Heart right ventricle (tissue), 16 donors: ENCODE results near the gene SCGB1A1. TPM values are rescaled to one million over a fixed set of nuclear protein-coding genes. Genes with fewer than 3 reads are reported as not detected.

ENCODE experiments used
- ATAC-seq, 8 donors: fragments of 200-7000 bp; cut with Tn5 transposase; one replicate each; pipeline ENCODE4 v1.9.1; 2020; ENCODE audit warnings: mild to moderate bottlenecking in 8 of 8, moderate library complexity in 8 of 8, moderate number of reproducible peaks in 1 of 8
- DNase-seq, 2 donors: peaks; one replicate each; pipeline ENCODE4 v3.0.0-alpha.2; 2020
- H3K27ac ChIP-seq, 10 donors: fragments of 200-600 bp; sonication (generic) in 2 of 10; one replicate each; pipeline versions ENCODE4 v1.5.0 to v1.8.0; 2020 to 2022; ENCODE audit warnings: mild to moderate bottlenecking in 3 of 10
- H3K27me3 ChIP-seq, 7 donors: fragments of 200-600 bp; one replicate each; pipeline ENCODE4 v1.8.0; 2021 to 2022; ENCODE audit warnings: mild to moderate bottlenecking in 2 of 7
- H3K36me3 ChIP-seq, 9 donors: fragments of 200-600 bp; sonication (generic) in 1 of 9; one replicate each; pipeline versions ENCODE4 v1.5.0 to v1.8.0; 2020 to 2022; ENCODE audit warnings: mild to moderate bottlenecking in 2 of 9
- H3K4me1 ChIP-seq, 9 donors: fragments of 200-600 bp; sonication (generic) in 1 of 9; one replicate each; pipeline versions ENCODE4 v1.5.0 to v1.8.0; 2020 to 2022; ENCODE audit warnings: mild to moderate bottlenecking in 4 of 9
- H3K4me3 ChIP-seq, 10 donors: fragments of 200-600 bp; sonication (generic) in 2 of 10; one replicate each; pipeline versions ENCODE4 v1.5.0 to v1.8.0; 2020 to 2022; ENCODE audit warnings: mild to moderate bottlenecking in 7 of 10, moderate library complexity in 2 of 10
- H3K9me3 ChIP-seq, 11 donors: fragments of 200-600 bp in 10 of 11; sonication (generic) in 2 of 11; one replicate each; pipeline versions ENCODE4 v1.5.0 to v1.8.0; 2013 to 2022; ENCODE audit warnings: mild to moderate bottlenecking in 2 of 11, control low read depth in 1 of 11, moderate library complexity in 1 of 11
- CTCF ChIP-seq, 9 donors: fragments of 200-600 bp; sonication (generic) in 2 of 9; IDR thresholded peaks; one replicate each; pipeline versions ENCODE4 v1.5.0 to v1.8.0; 2021 to 2022; ENCODE audit warnings: antibody characterized with exemption in 9 of 9, mild to moderate bottlenecking in 5 of 9, moderate library complexity in 1 of 9
- WGBS, 2 donors: extraction: QIAGEN DNeasy Blood & Tissue Kit; methylation state at CpG; one replicate each; pipeline ENCODE4 v1.1.7; 2013; ENCODE audit warnings: inconsistent platforms in 1 of 2; 5-methylcytosine and 5-hydroxymethylcytosine counted together
- intact Hi-C, 10 donors: fragments of 100-400 bp; cut with DNase I; formaldehyde crosslinking; loops; one replicate each; pipeline versions ENCODE4 v1.11.1 to v1.14.2; 2022
- polyA plus RNA-seq, 2 donors: library from polyadenylated mRNA; stranded (reverse); fragments of 200-250 nt; gene quantifications; one replicate each; pipeline ENCODE4 v1.2.3, GENCODE V29; 2013
- total RNA-seq, 10 donors: library from RNA; stranded (reverse); fragmentation: NEBNext Ultra II Directional in 3 of 10; extraction: Animal tissue kit (Norgen Biotek cat#: 25700) in 3 of 10; gene quantifications; one replicate each; pipeline versions ENCODE4 v1.2.1 to v1.2.4, GENCODE V29; 2021 to 2023
- donor health status: Arrhythmogenic right ventricular cardiomyopathy.
- donor health status: ischemic (EF 13 %, LVEDD 7.1; RV severe dilation, severe dysfunction).
- donor health status: healthy with polysubstance abuse.
- donor health status: DM: no; HTN: yes; CAD: no.
- donor health status: DM: no; HTN: no; CAD: no.
- donor health status: ischemic (EF 25% LVEDD 6.9; RV normal size, moderate dysfunction).
- donor health status: ischemic (EF 25% LVEDD 5.7; RV mildly dilated, moderate dysfunction).
- donor health status: healthy.
- donor health status: DM: yes; HTN: yes; CAD: no.
- donor health status: Ischemic cardiomyopathy.
- donor health status: ischemic (EF 35%, LVEDD 5.7; RV mildly dilated, moderate dysfunction).
- donor health status: nonischemic (EF 11% LVEDD 7.7; RV severe dilation, severe dysfunction).
- donor health status: DM: yes; HTN: yes; CAD: no.
- donor health status: PGD.
- donor health status: ischemic (EF 29% LVEDD 5.4; RV normal size, mild dysfunction).
- donor health status: nonischemic (EF 23%, LVEDD 6.1; RV moderate dilation, normal function).

SCGB1A1 gene
- total and polyA plus RNA-seq, 12 donors, result 0.20 TPM; not detected in 11

GRCh38 chr11:62433141-62433903 lies 14.5 kb downstream of the SCGB1A1 start:
- DNase-seq (no peak), ATAC-seq (peak in 5 of 8 donors; percentile 16 to 65 (median 42))
- Histone ChIP-seq H3K36me3 (no peaks in the 10 kb centered on the region), H3K27me3 (no peaks in the 10 kb centered on the region), H3K4me1 (peaks cover 7 to 77% (median 31%) of the 10 kb centered on the region in 9 donors), H3K9me3 (no peaks in the 10 kb centered on the region), H3K4me3 (peak overlapping the region in 4 of 10 donors; percentile 0 to 26 (median 14)), H3K27ac (peak overlapping the region in 7 of 10 donors; percentile 20 to 78 (median 67))
- intact Hi-C loops, result loop anchor here in 2 of 10 donors (5.0 to 10.0 kb wide), 3 partner anchors 41 to 74 kb away; no protein-coding TSS in a partner anchor
- WGBS, 2 donors, result 60 to 61% methylated on average over 16 of the region's 16 CpGs
- TF ChIP-seq CTCF (IDR thresholded peaks at IDR 0.05), result peak in 1 of 9 donors; percentile 30

GRCh38 chr11:62433904-62434276 lies 15.1 kb downstream of the SCGB1A1 start:
- no peaks in the 10 kb centered on the region for H3K36me3 ChIP-seq
- no peak for TF ChIP-seq CTCF (IDR thresholded peaks at IDR 0.05)
- peak overlapping the region; percentile 20 to 78 (median 55) for H3K27ac ChIP-seq
- 53 to 69% methylated on average over 6 of the region's 6 CpGs for WGBS, 2 donors
- intact Hi-C loops, result loop anchor here in 2 of 10 donors (5.0 to 10.0 kb wide), 3 partner anchors 42 to 73 kb away; no protein-coding TSS in a partner anchor
- H3K4me3 ChIP-seq, result peak overlapping the region in 4 of 10 donors; percentile 0 to 26 (median 14)
- H3K27me3 ChIP-seq, result no peaks in the 10 kb centered on the region
- no peaks in the 10 kb centered on the region for H3K9me3 ChIP-seq
- ATAC-seq (peak in 6 of 8 donors; percentile 21 to 76 (median 56)), DNase-seq (no peak)
- peaks cover 7 to 72% (median 31%) of the 10 kb centered on the region in 9 donors for H3K4me1 ChIP-seq

DNA sequence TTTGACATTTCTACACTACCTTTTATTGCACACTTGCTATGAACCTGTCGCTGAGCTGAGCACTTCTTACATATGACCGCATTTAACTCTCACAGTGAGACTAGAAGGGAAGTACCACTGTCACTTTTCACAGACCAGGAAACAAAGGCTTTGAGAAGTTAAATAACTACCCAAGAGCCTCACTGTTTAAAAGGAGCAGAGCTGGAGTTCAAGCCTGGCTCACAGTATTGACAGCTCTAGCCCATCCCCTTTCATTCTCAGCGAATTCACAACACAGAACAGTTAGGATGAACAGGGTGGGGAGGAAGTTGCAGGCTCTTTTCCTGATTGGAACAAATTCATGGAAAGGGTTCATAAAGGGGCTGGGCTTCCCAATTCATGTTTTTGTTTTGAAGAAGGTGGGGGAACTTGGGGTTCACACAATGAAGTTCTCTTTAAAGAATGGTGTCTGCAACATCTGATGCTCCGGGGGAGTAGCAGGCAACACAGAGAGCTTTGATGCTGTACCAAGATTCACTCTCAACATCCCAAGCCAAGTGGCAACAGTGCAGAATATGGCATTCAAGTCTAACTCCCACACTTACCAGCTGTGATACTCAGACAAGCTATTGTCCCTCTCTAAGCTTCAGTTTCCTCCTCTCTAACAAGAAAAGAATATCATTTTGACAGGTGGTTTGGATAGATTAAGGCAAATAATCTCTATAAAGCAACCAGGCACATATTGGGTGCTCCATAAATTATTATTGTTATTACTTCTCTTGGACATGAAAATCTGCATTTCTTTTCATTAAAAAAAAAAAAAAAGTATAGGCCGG lies 17.2 kb downstream of the SCGB1A1 start:
- no peaks in the 10 kb centered on the region for H3K9me3 ChIP-seq
- DNase-seq (no peak), ATAC-seq (peak in 7 of 8 donors; percentile 15 to 47 (median 32))
- intact Hi-C loops, result loop anchor here in 1 of 10 donors (10.0 kb wide), 1 partner anchor 69 kb away; no protein-coding TSS in a partner anchor
- H3K27ac ChIP-seq, result peak overlapping the region; percentile 16 to 74 (median 45)
- no peak for TF ChIP-seq CTCF (IDR thresholded peaks at IDR 0.05)
- H3K4me3 ChIP-seq, result no peak overlapping the region
- no peaks in the 10 kb centered on the region for H3K27me3 ChIP-seq
- WGBS, 2 donors, result 48 to 57% methylated on average over 5 of the region's 5 CpGs
- no peaks in the 10 kb centered on the region for H3K36me3 ChIP-seq
- peaks cover 15 to 65% (median 48%) of the 10 kb centered on the region in 9 donors for H3K4me1 ChIP-seq

GRCh38 chr11:62437616-62438015 lies 18.8 kb downstream of the SCGB1A1 start:
- no peak for DNase-seq
- H3K4me3 ChIP-seq, result no peak overlapping the region
- WGBS, 2 donors, result 97 to 100% methylated on average over 1 of the region's 1 CpG
- ATAC-seq, result no peak
- no peaks in the 10 kb centered on the region for H3K36me3 ChIP-seq
- H3K9me3 ChIP-seq, result no peaks in the 10 kb centered on the region
- peaks cover 15 to 62% (median 49%) of the 10 kb centered on the region in 9 donors for H3K4me1 ChIP-seq
- intact Hi-C loops, result loop anchor here in 1 of 10 donors (10.0 kb wide), 1 partner anchor 67 kb away; no protein-coding TSS in a partner anchor
- no peak overlapping the region for H3K27ac ChIP-seq
- no peaks in the 10 kb centered on the region for H3K27me3 ChIP-seq
- no peak for TF ChIP-seq CTCF (IDR thresholded peaks at IDR 0.05)
